ENCODE data around the gene USF3. TPM values are rescaled to one million over a fixed set of nuclear protein-coding genes. Genes with fewer than 3 reads are reported as not detected.

Gene USF3
- total RNA-seq, 1 donor from 2014 or later = 15.3 TPM

DNA sequence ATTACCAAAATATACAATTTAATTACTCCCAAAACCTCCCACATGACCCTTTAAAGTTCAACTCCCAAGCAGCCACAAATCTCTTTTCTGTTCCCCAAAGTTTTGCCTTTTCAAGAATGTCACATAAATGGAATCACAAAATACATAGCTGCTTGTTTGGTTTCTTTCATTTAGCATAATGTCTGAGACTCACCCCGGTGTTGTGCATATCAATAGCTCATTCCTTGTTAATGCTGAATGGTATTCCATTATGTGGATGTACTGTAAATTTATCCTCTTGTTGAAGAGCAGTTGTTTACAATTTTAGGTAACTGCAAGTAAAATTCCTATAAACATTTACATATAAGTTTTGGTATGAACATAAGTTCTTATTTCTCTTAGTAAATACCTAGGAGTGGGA lies 34.1 kb upstream of the USF3 start:
- Mint-ChIP-seq H3K9me3 (no peaks in the 10 kb centered on the region), H3K27ac (no peak overlapping the region), H3K36me3 (peaks cover 13% of the 10 kb centered on the region), H3K27me3 (ENCODE audit: insufficient read depth, low read depth) (no peaks in the 10 kb centered on the region), H3K4me3 (no peak overlapping the region), H3K4me1 (no peaks in the 10 kb centered on the region)
- H3K4me3 ChIP-seq = no peak overlapping the region
- no peaks in the 10 kb centered on the region for H3F3A ChIP-seq (ENCODE audit: low read depth)
- no peak overlapping the region for H3K27ac ChIP-seq
- no peak overlapping the region for H3K9ac ChIP-seq
- no peaks in the 10 kb centered on the region for H3K9me3 ChIP-seq (ENCODE audit: low read depth)
- TF ChIP-seq, protein P1, sequence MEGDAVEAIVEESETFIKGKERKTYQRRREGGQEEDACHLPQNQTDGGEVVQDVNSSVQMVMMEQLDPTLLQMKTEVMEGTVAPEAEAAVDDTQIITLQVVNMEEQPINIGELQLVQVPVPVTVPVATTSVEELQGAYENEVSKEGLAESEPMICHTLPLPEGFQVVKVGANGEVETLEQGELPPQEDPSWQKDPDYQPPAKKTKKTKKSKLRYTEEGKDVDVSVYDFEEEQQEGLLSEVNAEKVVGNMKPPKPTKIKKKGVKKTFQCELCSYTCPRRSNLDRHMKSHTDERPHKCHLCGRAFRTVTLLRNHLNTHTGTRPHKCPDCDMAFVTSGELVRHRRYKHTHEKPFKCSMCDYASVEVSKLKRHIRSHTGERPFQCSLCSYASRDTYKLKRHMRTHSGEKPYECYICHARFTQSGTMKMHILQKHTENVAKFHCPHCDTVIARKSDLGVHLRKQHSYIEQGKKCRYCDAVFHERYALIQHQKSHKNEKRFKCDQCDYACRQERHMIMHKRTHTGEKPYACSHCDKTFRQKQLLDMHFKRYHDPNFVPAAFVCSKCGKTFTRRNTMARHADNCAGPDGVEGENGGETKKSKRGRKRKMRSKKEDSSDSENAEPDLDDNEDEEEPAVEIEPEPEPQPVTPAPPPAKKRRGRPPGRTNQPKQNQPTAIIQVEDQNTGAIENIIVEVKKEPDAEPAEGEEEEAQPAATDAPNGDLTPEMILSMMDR (IDR thresholded peaks at IDR 0.05) = no peak
- no peak overlapping the region for H3K4me2 ChIP-seq
- no peak for DNase-seq (ENCODE audit: low spot score)
- H3K36me3 ChIP-seq = no peaks in the 10 kb centered on the region
- no peaks in the 10 kb centered on the region for H3K27me3 ChIP-seq
- no peaks in the 10 kb centered on the region for H3K4me1 ChIP-seq
- peaks cover 100% of the 10 kb centered on the region for H3K79me2 ChIP-seq (ENCODE audit: low read depth)
- no peak overlapping the region for H2AFZ ChIP-seq (replicated peaks)
- peaks cover 40% of the 10 kb centered on the region for H4K20me1 ChIP-seq (ENCODE audit: low read depth)

DNA sequence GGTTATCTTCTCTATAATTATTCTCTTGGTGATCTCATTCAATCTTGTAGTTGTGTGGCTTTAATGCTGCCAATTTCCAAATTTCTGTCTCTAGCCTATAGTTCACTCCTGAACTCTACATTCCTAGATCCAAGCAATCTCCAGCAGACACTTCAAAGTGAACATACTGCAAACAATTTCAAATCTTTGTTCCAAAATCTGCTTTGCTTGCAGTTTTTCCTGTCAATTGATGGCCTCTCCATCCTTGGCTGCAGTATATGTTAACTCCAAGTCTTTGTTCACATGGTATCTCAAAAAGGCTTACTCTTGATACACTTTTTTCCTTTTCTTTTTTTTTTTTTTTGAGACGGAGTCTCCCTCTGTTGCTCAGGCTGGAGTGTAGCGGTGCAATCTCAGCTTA lies 32.2 kb upstream of the USF3 start:
- Histone ChIP-seq H3K79me2 (ENCODE audit: low read depth) (peaks cover 100% of the 10 kb centered on the region), H4K20me1 (ENCODE audit: low read depth) (peaks cover 31% of the 10 kb centered on the region), H3F3A (ENCODE audit: low read depth) (no peaks in the 10 kb centered on the region), H3K27ac (no peak overlapping the region), H3K9me3 (ENCODE audit: low read depth) (no peaks in the 10 kb centered on the region), H3K27me3 (no peaks in the 10 kb centered on the region), H3K36me3 (peaks cover 2% of the 10 kb centered on the region), H3K4me2 (no peak overlapping the region), H3K9ac (no peak overlapping the region), H3K4me3 (no peak overlapping the region), H2AFZ (replicated peaks) (no peak overlapping the region), H3K4me1 (no peaks in the 10 kb centered on the region)
- H3K4me3 Mint-ChIP-seq = no peak overlapping the region
- no peaks in the 10 kb centered on the region for H3K27me3 Mint-ChIP-seq (ENCODE audit: insufficient read depth, low read depth)
- H3K4me1 Mint-ChIP-seq = no peaks in the 10 kb centered on the region
- TF ChIP-seq EZH2 (IDR thresholded peaks at IDR 0.05) (no peak), EZH2phosphoT487 (IDR thresholded peaks at IDR 0.05) (no peak)
- TF ChIP-seq, protein P1 (IDR thresholded peaks at IDR 0.05) = no peak
- H3K9me3 Mint-ChIP-seq = no peaks in the 10 kb centered on the region
- H3K36me3 Mint-ChIP-seq = peaks cover 12% of the 10 kb centered on the region
- no peak overlapping the region for H3K27ac Mint-ChIP-seq
- DNase-seq (ENCODE audit: low spot score) = no peak

- no peak overlapping the region for H3K4me2 ChIP-seq
- no peaks in the 10 kb centered on the region for H3K27me3 ChIP-seq
- no peaks in the 10 kb centered on the region for H3K9me3 ChIP-seq (ENCODE audit: low read depth)
- peaks cover 49% of the 10 kb centered on the region for H3K36me3 ChIP-seq
- H3K27ac ChIP-seq = no peak overlapping the region
- Mint-ChIP-seq H3K9me3 (no peaks in the 10 kb centered on the region), H3K4me1 (no peaks in the 10 kb centered on the region), H3K27ac (no peak overlapping the region), H3K4me3 (no peak overlapping the region), H3K36me3 (peaks cover 19% of the 10 kb centered on the region), H3K27me3 (ENCODE audit: insufficient read depth, low read depth) (no peaks in the 10 kb centered on the region)
- peaks cover 12% of the 10 kb centered on the region for H4K20me1 ChIP-seq (ENCODE audit: low read depth)
- no peak overlapping the region for H3K4me3 ChIP-seq
- peaks cover 15% of the 10 kb centered on the region for H3F3A ChIP-seq (ENCODE audit: low read depth)
- TF ChIP-seq EZH2 (IDR thresholded peaks at IDR 0.05) (no peak), EZH2phosphoT487 (IDR thresholded peaks at IDR 0.05) (no peak)
- no peak overlapping the region for H3K9ac ChIP-seq
- no peak overlapping the region for H2AFZ ChIP-seq (replicated peaks)
- peaks cover 39% of the 10 kb centered on the region for H3K79me2 ChIP-seq (ENCODE audit: low read depth)
- no peaks in the 10 kb centered on the region for H3K4me1 ChIP-seq
- no peak for DNase-seq (ENCODE audit: low spot score)
Measured at GRCh38 chr3:113721636-113722035, 25.2 kb upstream of the USF3 start.

- no peak for TF ChIP-seq EZH2phosphoT487 (IDR thresholded peaks at IDR 0.05)
- TF ChIP-seq, protein P1 (IDR thresholded peaks at IDR 0.05) = no peak
- TF ChIP-seq EZH2 (IDR thresholded peaks at IDR 0.05) = no peak
- Mint-ChIP-seq H3K36me3 (peaks cover 19% of the 10 kb centered on the region), H3K27me3 (ENCODE audit: insufficient read depth, low read depth) (no peaks in the 10 kb centered on the region), H3K4me1 (no peaks in the 10 kb centered on the region), H3K4me3 (no peak overlapping the region), H3K27ac (no peak overlapping the region), H3K9me3 (no peaks in the 10 kb centered on the region)
- H3K4me1 ChIP-seq = no peaks in the 10 kb centered on the region
- H3K36me3 ChIP-seq = peaks cover 52% of the 10 kb centered on the region
- no peaks in the 10 kb centered on the region for H3K9me3 ChIP-seq (ENCODE audit: low read depth)
- H3K4me2 ChIP-seq = no peak overlapping the region
- DNase-seq (ENCODE audit: low spot score) = no peak
- H3F3A ChIP-seq (ENCODE audit: low read depth) = peaks cover 25% of the 10 kb centered on the region
- peaks cover 5% of the 10 kb centered on the region for H4K20me1 ChIP-seq (ENCODE audit: low read depth)
- peaks cover 20% of the 10 kb centered on the region for H3K79me2 ChIP-seq (ENCODE audit: low read depth)
- no peaks in the 10 kb centered on the region for H3K27me3 ChIP-seq
- H3K27ac ChIP-seq = no peak overlapping the region
- H3K9ac ChIP-seq = no peak overlapping the region
- no peak overlapping the region for H2AFZ ChIP-seq (replicated peaks)
- H3K4me3 ChIP-seq = no peak overlapping the region
Measured at GRCh38 chr3:113719758-113720157, 23.3 kb upstream of the USF3 start.
